Measurements from ENCODE around the gene SRCIN1. TPM values are rescaled to one million over a fixed set of nuclear protein-coding genes. Genes with fewer than 3 reads are reported as not detected.

Gene SRCIN1
- total RNA-seq, 4 donors from 2014 or later: 1.2 to 2.7 (median 2.3) TPM

- Histone ChIP-seq H3K4me3 (no peak overlapping the region), H3K9me3 (no peaks in the 10 kb centered on the region), H3K27ac (replicated peaks in 1 of 4) (no peak overlapping the region), H3K4me1 (no peaks in the 10 kb centered on the region), H3K36me3 (no peaks in the 10 kb centered on the region), H3K27me3 (peaks cover 0 to 65% (median 0%) of the 10 kb centered on the region in 4 donors)
- intact Hi-C loops (cut with DNase I): no loop called here
- no peak for DNase-seq (ENCODE audit: extremely low spot score)
- TF ChIP-seq EP300 (IDR thresholded peaks at IDR 0.05) (no peak), POLR2A (IDR thresholded peaks at IDR 0.05; ENCODE audit: low read depth) (no peak), POLR2AphosphoS5 (IDR thresholded peaks at IDR 0.05) (no peak), CTCF (IDR thresholded peaks at IDR 0.05) (no peak)
- WGBS: 81% methylated on average over 8 of the region's 8 CpGs
These were observed 63.5 kb downstream of the SRCIN1 start for GRCh38 chr17:38542286-38542685.

GRCh38 chr17:38541281-38541680, 64.5 kb downstream of the SRCIN1 start:
- Histone ChIP-seq H3K4me3 (no peak overlapping the region), H3K36me3 (no peaks in the 10 kb centered on the region), H3K27ac (replicated peaks in 1 of 4) (no peak overlapping the region), H3K4me1 (no peaks in the 10 kb centered on the region), H3K27me3 (peaks cover 0 to 67% (median 0%) of the 10 kb centered on the region in 4 donors), H3K9me3 (no peaks in the 10 kb centered on the region)
- WGBS: 75% methylated on average over 11 of the region's 11 CpGs
- no peak for TF ChIP-seq POLR2AphosphoS5 (IDR thresholded peaks at IDR 0.05)
- TF ChIP-seq POLR2A (IDR thresholded peaks at IDR 0.05; ENCODE audit: low read depth): no peak
- no peak for TF ChIP-seq EP300 (IDR thresholded peaks at IDR 0.05)
- TF ChIP-seq CTCF (IDR thresholded peaks at IDR 0.05): no peak
- intact Hi-C loops (cut with DNase I): no loop called here
- DNase-seq (ENCODE audit: extremely low spot score): no peak

GRCh38 chr17:38540514-38541045, 65.2 kb downstream of the SRCIN1 start:
- intact Hi-C loops (cut with DNase I): no loop called here
- Histone ChIP-seq H3K36me3 (no peaks in the 10 kb centered on the region), H3K4me1 (no peaks in the 10 kb centered on the region), H3K27me3 (peaks cover 0 to 67% (median 0%) of the 10 kb centered on the region in 4 donors), H3K4me3 (no peak overlapping the region), H3K27ac (replicated peaks in 1 of 4) (no peak overlapping the region), H3K9me3 (no peaks in the 10 kb centered on the region)
- no peak for DNase-seq (ENCODE audit: extremely low spot score)
- WGBS: 82% methylated on average over 11 of the region's 11 CpGs
- no peak for TF ChIP-seq POLR2A (IDR thresholded peaks at IDR 0.05; ENCODE audit: low read depth)
- TF ChIP-seq CTCF (IDR thresholded peaks at IDR 0.05): no peak
- TF ChIP-seq EP300 (IDR thresholded peaks at IDR 0.05): no peak
- no peak for TF ChIP-seq POLR2AphosphoS5 (IDR thresholded peaks at IDR 0.05)

GRCh38 chr17:38539386-38539785, 66.4 kb downstream of the SRCIN1 start:
- intact Hi-C loops (cut with DNase I): no loop called here
- H3K27ac ChIP-seq (replicated peaks in 1 of 4): no peak overlapping the region
- H3K4me1 ChIP-seq: no peaks in the 10 kb centered on the region
- no peaks in the 10 kb centered on the region for H3K9me3 ChIP-seq
- DNase-seq (ENCODE audit: extremely low spot score): no peak
- 81% methylated on average over 8 of the region's 8 CpGs for WGBS
- TF ChIP-seq POLR2A (IDR thresholded peaks at IDR 0.05; ENCODE audit: low read depth) (no peak), POLR2AphosphoS5 (IDR thresholded peaks at IDR 0.05) (no peak), CTCF (IDR thresholded peaks at IDR 0.05) (no peak), EP300 (IDR thresholded peaks at IDR 0.05) (no peak)
- no peak overlapping the region for H3K4me3 ChIP-seq
- H3K36me3 ChIP-seq: no peaks in the 10 kb centered on the region
- H3K27me3 ChIP-seq: peaks cover 0 to 61% (median 0%) of the 10 kb centered on the region in 4 donors

- 90% methylated on average over 9 of the region's 9 CpGs for WGBS
- no peak overlapping the region for H3K4me3 ChIP-seq
- DNase-seq (ENCODE audit: extremely low spot score): no peak
- TF ChIP-seq CTCF (IDR thresholded peaks at IDR 0.05) (no peak), EP300 (IDR thresholded peaks at IDR 0.05) (no peak), POLR2AphosphoS5 (IDR thresholded peaks at IDR 0.05) (no peak), POLR2A (IDR thresholded peaks at IDR 0.05; ENCODE audit: low read depth) (no peak)
- H3K4me1 ChIP-seq: no peaks in the 10 kb centered on the region
- intact Hi-C loops (cut with DNase I): no loop called here
- no peaks in the 10 kb centered on the region for H3K36me3 ChIP-seq
- H3K27ac ChIP-seq (replicated peaks in 1 of 4): no peak overlapping the region
- H3K27me3 ChIP-seq: peaks cover 0 to 61% (median 0%) of the 10 kb centered on the region in 4 donors
- no peaks in the 10 kb centered on the region for H3K9me3 ChIP-seq
These were observed 66.8 kb downstream of the SRCIN1 start for GRCh38 chr17:38538906-38539305.

Data from esophagus muscularis mucosa (tissue), 4 donors.